Dermis blood vessel endothelial cell (primary cell): ENCODE measurements around the gene ZBTB17. TPM values are rescaled to one million over a fixed set of nuclear protein-coding genes. Genes with fewer than 3 reads are reported as not detected.

Source experiments
- DNase-seq: peaks from one replicate; pipeline ENCODE4 v3.0.0; 2010
- total RNA-seq: library from RNA; depleted of rRNA; stranded (reverse); fragments of >200 nt; gene quantifications from 2 replicates; pipeline ENCODE4 v1.2.3, GENCODE V29; 2014

The ZBTB17 gene
- total RNA-seq, 1 donor from 2014 or later: 49.7 TPM

- no peak for DNase-seq
Observed at GRCh38 chr1:15946571-15947381, 29.1 kb downstream of the ZBTB17 start.

DNA sequence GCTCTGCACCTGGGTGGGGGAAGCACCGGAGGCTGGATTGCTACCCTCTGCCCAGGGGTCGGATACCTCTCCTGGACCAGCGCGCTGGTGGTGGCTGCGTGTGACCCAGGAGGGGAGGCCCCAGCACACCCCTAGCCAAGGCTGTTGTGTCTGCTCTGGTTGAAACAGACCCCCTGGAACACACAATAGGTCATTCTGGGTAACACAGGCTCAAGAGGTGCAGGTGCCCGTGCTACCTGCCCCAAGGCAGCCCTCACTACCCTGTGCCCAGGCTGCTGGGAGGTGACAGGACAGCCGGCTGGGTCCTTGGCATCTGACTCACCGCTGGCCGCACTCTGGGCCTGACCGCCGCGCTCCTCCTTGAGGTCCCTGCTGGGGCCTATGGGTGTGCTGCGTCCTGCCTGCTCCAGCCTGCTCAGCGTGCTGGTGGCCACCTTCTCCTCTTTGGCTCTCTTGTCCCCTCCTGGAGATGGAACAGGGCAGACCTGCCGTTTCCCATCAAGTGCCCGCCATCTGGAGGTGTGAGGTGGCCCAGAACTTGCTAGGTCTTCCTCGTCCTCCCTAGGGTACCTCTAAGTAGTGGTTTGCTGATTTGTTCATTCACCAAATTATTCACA is 30.0 kb downstream of the ZBTB17 start:
- DNase-seq: no peak

GRCh38 chr1:15945011-15945831 is 30.7 kb downstream of the ZBTB17 start:
- no peak for DNase-seq

DNA sequence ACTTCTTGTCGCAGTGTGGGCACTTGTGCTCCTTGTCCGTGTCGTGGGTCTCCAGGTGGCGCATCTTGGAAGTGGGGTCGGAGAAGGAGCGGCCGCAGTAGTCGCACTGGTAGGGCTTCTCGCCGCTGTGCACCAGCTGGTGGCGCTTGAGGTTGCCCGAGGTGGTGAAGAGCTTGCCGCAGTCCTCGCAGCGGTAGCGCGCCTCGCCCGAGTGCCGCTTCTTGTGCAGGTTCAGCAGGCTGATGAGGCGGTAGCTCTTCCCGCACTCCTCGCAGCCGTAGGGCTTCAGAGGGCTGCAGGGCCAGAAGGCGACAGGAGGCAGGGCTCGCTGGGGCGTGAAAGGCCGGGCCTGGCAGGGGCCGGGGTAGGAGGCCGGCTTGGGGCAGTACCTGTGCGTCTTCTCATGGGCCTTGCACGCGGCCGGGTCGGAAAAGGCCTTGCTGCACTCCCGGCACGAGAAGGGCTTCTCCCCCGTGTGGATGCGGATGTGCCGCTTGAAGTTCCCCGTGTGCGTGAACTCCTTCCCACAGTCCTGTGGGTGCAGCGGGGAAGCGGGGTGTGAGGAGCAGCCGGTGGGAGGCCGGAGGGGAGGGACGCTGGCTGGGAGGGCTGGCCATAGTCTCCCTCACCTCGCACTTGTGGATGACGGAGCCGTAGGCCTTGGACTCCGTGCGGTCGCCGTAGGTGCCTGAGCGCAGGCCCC is 31.4 kb downstream of the ZBTB17 start:
- DNase-seq: no peak

- DNase-seq: no peak
Observed at GRCh38 chr1:15943992-15944307, 32.0 kb downstream of the ZBTB17 start.

- DNase-seq: no peak
Observed at GRCh38 chr1:15943328-15943991, 32.4 kb downstream of the ZBTB17 start.

- DNase-seq: no peak
Observed at GRCh38 chr1:15942661-15943327, 33.1 kb downstream of the ZBTB17 start.

DNA sequence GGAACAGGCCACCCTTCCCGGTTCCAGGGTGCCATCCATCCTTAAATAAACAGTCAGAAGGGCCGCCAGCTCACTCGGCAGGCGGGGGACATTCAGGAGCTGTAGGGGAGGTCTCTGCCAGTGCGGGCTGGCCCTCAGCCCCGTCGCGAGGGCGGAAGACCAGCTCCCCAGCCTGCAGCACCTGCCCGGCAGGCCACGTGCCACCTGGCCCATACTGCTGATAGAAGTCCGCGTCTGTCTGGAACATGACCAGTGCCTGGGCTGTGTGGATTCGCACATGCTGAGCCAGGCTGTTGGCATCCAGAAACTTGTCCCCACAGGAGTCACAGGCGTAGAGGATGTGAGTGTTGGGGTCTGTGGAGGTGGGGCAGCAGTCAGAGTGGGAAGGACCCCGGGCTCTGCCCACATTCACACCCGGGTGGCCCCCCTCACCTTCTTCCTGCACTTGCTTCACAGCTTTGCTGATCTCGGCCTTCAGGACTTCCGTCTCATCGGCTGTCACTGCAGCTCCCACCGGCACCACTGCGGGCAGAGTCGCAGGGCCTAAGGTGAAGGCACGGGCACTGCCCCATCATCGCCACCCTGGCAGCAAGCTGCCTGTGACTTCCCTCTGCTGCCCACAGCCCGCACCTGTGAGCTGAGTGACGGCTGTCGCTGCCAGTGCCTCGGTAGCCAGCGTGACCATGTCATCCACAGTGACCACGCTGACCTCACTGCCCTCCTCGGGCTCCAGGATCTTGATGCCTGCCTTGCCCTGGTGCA is 33.8 kb downstream of the ZBTB17 start:
- DNase-seq: no peak

- DNase-seq: no peak
Observed at GRCh38 chr1:15941044-15941840, 34.7 kb downstream of the ZBTB17 start.

DNA sequence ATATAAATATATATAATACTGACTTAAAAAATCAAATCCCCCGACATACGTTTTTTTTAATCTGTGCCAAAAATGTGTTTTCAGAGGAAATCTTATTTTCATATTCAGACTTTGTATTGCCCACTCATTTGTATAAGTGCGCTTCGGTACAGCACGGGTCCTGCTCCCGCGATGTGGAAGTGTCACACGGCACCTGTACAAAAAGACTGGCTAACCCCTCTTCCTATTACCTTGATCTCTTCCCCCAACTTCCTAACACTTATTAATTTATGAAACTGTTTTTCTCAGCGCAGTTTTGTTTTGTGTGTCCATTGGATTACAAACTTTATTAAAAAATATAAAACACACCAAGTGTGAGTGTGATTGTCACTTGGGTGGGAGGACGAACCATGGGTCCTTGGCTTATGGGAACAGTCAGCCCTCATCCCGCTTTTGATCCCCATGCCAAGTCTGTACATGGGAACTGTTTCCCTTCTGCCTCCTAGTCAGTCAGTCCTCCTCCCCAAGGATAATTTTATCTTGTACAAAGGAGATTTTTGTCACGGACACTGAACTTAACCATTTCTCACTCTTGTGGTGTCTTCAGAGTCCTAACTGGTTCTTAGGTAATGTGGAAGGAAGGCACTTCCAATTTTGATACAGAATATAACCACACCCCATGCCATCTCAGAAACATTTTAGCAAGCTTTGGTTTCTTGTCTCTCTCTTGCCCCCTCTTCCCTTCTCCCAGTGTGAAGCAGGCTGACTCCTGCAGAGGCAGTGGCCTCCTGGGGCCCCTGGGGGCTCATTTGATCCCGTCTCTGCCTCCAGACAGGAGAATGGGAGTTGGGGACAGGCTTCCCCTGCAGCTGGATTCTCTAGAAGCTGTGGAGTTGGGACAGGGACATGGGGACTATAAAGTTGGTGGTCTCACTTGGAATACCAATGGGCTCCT is 35.5 kb downstream of the ZBTB17 start:
- DNase-seq: no peak

GRCh38 chr1:15939181-15940109 is 36.5 kb downstream of the ZBTB17 start:
- DNase-seq: peak; percentile 66

DNA sequence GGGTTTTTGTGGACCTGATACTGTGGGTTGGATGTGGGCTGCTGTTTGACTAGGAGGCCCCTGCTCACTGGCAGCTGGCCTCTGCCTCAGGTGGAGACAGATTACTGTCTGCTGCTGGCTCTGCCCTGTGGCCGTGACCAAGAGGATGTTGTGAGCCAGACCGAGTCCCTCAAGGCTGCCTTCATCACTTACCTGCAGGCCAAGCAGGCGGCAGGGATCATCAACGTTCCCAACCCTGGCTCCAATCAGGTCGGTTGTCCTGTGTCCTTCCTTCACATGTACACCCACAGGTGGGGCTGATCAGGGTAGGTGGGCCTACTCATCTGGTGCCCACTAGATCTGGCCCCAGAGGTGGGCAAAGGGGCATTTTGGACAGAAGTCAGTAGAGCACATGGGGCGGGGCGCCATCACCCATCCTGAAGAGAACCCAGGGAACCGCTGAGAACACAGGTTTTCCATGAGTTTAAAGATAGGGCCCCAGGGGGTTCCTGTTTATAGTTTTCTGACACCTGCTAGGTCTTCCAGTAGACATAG is 37.2 kb downstream of the ZBTB17 start:
- no peak for DNase-seq

DNA sequence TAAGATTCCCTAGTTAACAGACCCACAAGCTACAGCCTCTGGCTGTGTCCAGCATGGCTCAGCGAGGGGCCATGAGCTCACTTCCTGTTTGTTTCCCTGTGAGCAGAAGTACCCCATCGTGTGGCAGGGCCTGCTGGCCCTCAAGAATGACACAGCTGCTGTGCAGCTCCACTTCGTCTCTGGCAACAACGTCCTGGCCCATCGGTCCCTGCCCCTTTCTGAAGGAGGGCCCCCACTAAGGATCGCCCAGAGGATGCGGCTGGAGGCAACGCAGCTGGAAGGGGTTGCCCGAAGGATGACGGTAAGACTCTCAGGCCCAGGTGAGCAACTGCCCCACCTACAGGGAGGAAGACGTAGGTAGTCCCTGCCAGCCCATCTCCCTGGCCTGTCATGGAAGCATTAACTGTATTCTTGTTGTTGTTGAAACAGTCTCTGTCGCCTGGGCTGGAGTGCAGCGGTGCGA is 38.2 kb downstream of the ZBTB17 start:
- peak; percentile 85 for DNase-seq

- no peak for DNase-seq
Observed at GRCh38 chr1:15937146-15937545, 38.8 kb downstream of the ZBTB17 start.

DNA sequence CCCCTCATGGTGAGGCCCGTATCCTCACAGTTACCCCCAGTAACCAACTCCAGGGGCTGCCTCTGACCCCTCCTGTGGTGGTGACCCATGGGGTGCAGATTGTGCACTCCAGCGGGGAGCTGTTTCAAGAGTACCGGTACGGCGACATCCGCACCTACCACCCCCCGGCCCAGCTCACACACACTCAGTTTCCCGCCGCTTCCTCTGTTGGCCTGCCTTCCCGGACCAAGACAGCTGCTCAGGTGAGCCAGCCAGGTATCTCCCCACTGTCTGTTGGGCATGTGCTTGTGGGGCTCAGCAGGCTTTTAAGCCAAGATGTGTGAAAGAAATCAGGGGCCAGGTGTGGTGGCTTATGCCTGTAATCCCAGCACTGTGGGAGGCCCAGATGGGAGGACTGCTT is 39.9 kb downstream of the ZBTB17 start:
- no peak for DNase-seq

- no peak for DNase-seq
Observed at GRCh38 chr1:15935056-15935950, 40.6 kb downstream of the ZBTB17 start.
